Astrocyte (in vitro differentiated cells and primary cell): ENCODE data around the gene METTL25B. TPM values are rescaled to one million over a fixed set of nuclear protein-coding genes. Genes with fewer than 3 reads are reported as not detected.

ENCODE experiments used
- DNase-seq: peaks from one replicate; pipeline ENCODE4 v3.0.0-alpha.2; 2010; ENCODE audit warnings: low read depth
- FAIRE-seq: peaks from 2 replicates; lab custom pipeline; 2011; peaks lifted over from hg19 to GRCh38; lab: Jason Lieb, UNC
- H2AFZ ChIP-seq: 2 replicates; pipeline ENCODE4 v1.6.0; 2012; ENCODE audit warnings: low read depth, low read length, inconsistent platforms
- H3K27ac ChIP-seq: 2 replicates; pipeline ENCODE4 v1.5.1; 2011; ENCODE audit warnings: low read depth, low read length, inconsistent platforms
- H3K27me3 ChIP-seq: 2 replicates; pipeline ENCODE4 v1.6.0; 2011; ENCODE audit warnings: low read length, inconsistent platforms; ENCODE audit not compliant: insufficient read depth
- H3K36me3 ChIP-seq: 2 replicates; pipeline ENCODE4 v1.5.1; 2011; ENCODE audit warnings: low read length, inconsistent platforms; ENCODE audit not compliant: insufficient read depth
- H3K4me1 ChIP-seq: 2 replicates; pipeline ENCODE4 v1.5.1; 2011; ENCODE audit warnings: low read length, inconsistent platforms; ENCODE audit not compliant: insufficient read depth
- H3K4me2 ChIP-seq: 2 replicates; pipeline ENCODE4 v1.6.0; 2012; ENCODE audit warnings: low read length, inconsistent platforms
- H3K4me3 ChIP-seq: 2 replicates; pipeline ENCODE4 v1.5.1; 2011; ENCODE audit warnings: low read depth, mild to moderate bottlenecking, low read length, inconsistent platforms; ENCODE audit not compliant: insufficient read depth
- H3K79me2 ChIP-seq: 2 replicates; pipeline ENCODE4 v1.6.0; 2012; ENCODE audit warnings: mild to moderate bottlenecking, low read length, inconsistent platforms; ENCODE audit not compliant: insufficient read depth
- H3K9ac ChIP-seq: 2 replicates; pipeline ENCODE4 v1.6.0; 2012; ENCODE audit warnings: mild to moderate bottlenecking, low read length, inconsistent platforms
- H3K9me3 ChIP-seq: 2 replicates; pipeline ENCODE4 v1.5.1; 2012; ENCODE audit warnings: low read depth, mild to moderate bottlenecking, low read length, inconsistent platforms; ENCODE audit not compliant: insufficient read depth
- H4K20me1 ChIP-seq: 2 replicates; pipeline ENCODE4 v1.6.0; 2012; ENCODE audit warnings: low read length, inconsistent platforms; ENCODE audit not compliant: insufficient read depth
- H3K27ac Mint-ChIP-seq: one replicate; pipeline ENCODE4 v1.8.0; 2021; ENCODE audit warnings: mild to moderate bottlenecking, mixed read lengths; ENCODE audit not compliant: unreplicated experiment
- H3K27me3 Mint-ChIP-seq: one replicate; pipeline ENCODE4 v1.8.0; 2021; ENCODE audit warnings: low read depth, mixed read lengths; ENCODE audit not compliant: unreplicated experiment
- H3K36me3 Mint-ChIP-seq: one replicate; pipeline ENCODE4 v1.8.0; 2021; ENCODE audit warnings: low read depth, mixed read lengths; ENCODE audit not compliant: unreplicated experiment
- H3K4me1 Mint-ChIP-seq: one replicate; pipeline ENCODE4 v1.8.0; 2021; ENCODE audit warnings: low read depth, mixed read lengths; ENCODE audit not compliant: unreplicated experiment
- H3K4me3 Mint-ChIP-seq: one replicate; pipeline ENCODE4 v1.8.0; 2021; ENCODE audit warnings: mild to moderate bottlenecking, moderate library complexity, mixed read lengths; ENCODE audit not compliant: unreplicated experiment
- H3K9me3 Mint-ChIP-seq: one replicate; pipeline ENCODE4 v1.8.0; 2021; ENCODE audit warnings: mild to moderate bottlenecking, mixed read lengths; ENCODE audit not compliant: unreplicated experiment
- EZH2 ChIP-seq: IDR thresholded peaks from 2 replicates; pipeline ENCODE4 v1.6.1; 2012; ENCODE audit warnings: mild to moderate bottlenecking, low read length, inconsistent platforms; ENCODE audit not compliant: insufficient read depth
- total RNA-seq: library from RNA; stranded (reverse); gene quantifications from 2 replicates; pipeline ENCODE4 v1.2.1, GENCODE V29; 2021
- TF ChIP-seq, protein P1 (sequence below): IDR thresholded peaks from 2 replicates; pipeline ENCODE4 v1.5.1; 2011; ENCODE audit warnings: low read depth, mild to moderate bottlenecking, inconsistent platforms, low read length, moderate library complexity; ENCODE audit not compliant: insufficient read depth

Gene METTL25B
- total RNA-seq, 1 donor from 2014 or later, result 9.9 TPM

GRCh38 chr1:156681196-156681960, 46.9 kb upstream of the METTL25B start:
- Histone ChIP-seq H3K9ac (no peak overlapping the region), H3K79me2 (peaks cover 14% of the 10 kb centered on the region), H3K27ac (no peak overlapping the region), H3K4me2 (no peak overlapping the region), H3K36me3 (no peaks in the 10 kb centered on the region), H3K27me3 (peaks cover 5% of the 10 kb centered on the region), H4K20me1 (no peaks in the 10 kb centered on the region), H3K4me1 (peaks cover 16% of the 10 kb centered on the region), H2AFZ (no peak overlapping the region), H3K9me3 (no peaks in the 10 kb centered on the region), H3K4me3 (no peak overlapping the region)
- no peaks in the 10 kb centered on the region for H3K36me3 Mint-ChIP-seq
- no peak for FAIRE-seq
- TF ChIP-seq EZH2, result no peak
- TF ChIP-seq, protein P1, sequence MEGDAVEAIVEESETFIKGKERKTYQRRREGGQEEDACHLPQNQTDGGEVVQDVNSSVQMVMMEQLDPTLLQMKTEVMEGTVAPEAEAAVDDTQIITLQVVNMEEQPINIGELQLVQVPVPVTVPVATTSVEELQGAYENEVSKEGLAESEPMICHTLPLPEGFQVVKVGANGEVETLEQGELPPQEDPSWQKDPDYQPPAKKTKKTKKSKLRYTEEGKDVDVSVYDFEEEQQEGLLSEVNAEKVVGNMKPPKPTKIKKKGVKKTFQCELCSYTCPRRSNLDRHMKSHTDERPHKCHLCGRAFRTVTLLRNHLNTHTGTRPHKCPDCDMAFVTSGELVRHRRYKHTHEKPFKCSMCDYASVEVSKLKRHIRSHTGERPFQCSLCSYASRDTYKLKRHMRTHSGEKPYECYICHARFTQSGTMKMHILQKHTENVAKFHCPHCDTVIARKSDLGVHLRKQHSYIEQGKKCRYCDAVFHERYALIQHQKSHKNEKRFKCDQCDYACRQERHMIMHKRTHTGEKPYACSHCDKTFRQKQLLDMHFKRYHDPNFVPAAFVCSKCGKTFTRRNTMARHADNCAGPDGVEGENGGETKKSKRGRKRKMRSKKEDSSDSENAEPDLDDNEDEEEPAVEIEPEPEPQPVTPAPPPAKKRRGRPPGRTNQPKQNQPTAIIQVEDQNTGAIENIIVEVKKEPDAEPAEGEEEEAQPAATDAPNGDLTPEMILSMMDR, result no peak
- no peaks in the 10 kb centered on the region for H3K9me3 Mint-ChIP-seq
- H3K27ac Mint-ChIP-seq, result no peak overlapping the region
- H3K4me3 Mint-ChIP-seq, result no peak overlapping the region
- no peak for DNase-seq
- H3K27me3 Mint-ChIP-seq, result peaks cover 30% of the 10 kb centered on the region
- peaks cover 6% of the 10 kb centered on the region for H3K4me1 Mint-ChIP-seq

DNA sequence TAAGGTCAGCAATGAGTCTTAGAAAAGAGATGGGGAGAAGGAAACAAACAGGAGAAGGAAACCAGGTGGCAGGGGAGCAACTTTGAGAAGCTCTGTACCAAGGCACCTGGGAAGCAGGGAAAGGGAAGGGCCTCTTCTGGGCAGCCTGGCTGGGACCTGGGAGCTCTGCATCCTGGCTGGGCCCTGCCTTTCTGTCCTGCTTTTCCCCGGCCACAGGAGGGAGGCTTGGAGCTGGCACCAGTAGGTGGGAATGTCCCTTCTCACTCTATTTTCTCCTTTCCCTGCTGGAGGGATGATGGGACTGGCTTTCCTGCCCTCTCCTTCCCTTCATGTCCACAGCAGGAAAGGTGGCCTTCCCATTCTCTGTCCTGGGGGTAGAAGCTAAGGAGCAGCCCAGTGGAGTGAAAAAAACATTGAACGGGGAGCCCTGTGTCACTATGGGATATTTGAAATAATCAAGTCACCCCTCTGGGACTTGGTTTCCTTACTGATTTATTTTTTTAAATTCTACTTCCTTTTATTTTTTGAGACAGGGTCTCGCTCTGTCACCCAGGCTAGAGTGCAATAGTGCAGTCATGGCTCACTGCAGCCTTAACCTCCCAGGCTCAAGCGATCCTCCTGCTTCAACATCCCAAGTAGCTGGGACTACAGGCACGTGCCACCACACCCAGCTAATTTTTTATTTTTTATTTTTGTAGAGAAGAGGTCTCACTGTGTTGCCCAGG, 45.9 kb upstream of the METTL25B start:
- H2AFZ ChIP-seq, result no peak overlapping the region
- peaks cover 15% of the 10 kb centered on the region for H3K4me1 ChIP-seq
- no peaks in the 10 kb centered on the region for H3K36me3 ChIP-seq
- no peak overlapping the region for H3K4me3 ChIP-seq
- H3K27ac Mint-ChIP-seq, result no peak overlapping the region
- peaks cover 5% of the 10 kb centered on the region for H3K4me1 Mint-ChIP-seq
- peaks cover 4% of the 10 kb centered on the region for H3K79me2 ChIP-seq
- H3K4me3 Mint-ChIP-seq, result no peak overlapping the region
- peaks cover 5% of the 10 kb centered on the region for H3K27me3 ChIP-seq
- DNase-seq (no peak), FAIRE-seq (no peak)
- H3K9me3 Mint-ChIP-seq, result no peaks in the 10 kb centered on the region
- no peaks in the 10 kb centered on the region for H3K9me3 ChIP-seq
- H3K9ac ChIP-seq, result no peak overlapping the region
- no peak overlapping the region for H3K4me2 ChIP-seq
- TF ChIP-seq, protein P1, result no peak
- TF ChIP-seq EZH2, result no peak
- H4K20me1 ChIP-seq, result no peaks in the 10 kb centered on the region
- H3K36me3 Mint-ChIP-seq, result no peaks in the 10 kb centered on the region
- H3K27me3 Mint-ChIP-seq, result peaks cover 30% of the 10 kb centered on the region
- no peak overlapping the region for H3K27ac ChIP-seq
